ENCODE results near the gene CXCL12.

- TF ChIP-seq CTCF (IDR thresholded peaks at IDR 0.05; ENCODE audit: insufficient read depth, low read length) (no peak), POLR2AphosphoS5 (IDR thresholded peaks at IDR 0.05; ENCODE audit: low read depth) (no peak), SPI1 (IDR thresholded peaks at IDR 0.05; ENCODE audit: borderline replicate concordance, low read depth) (no peak)
Measured at GRCh38 chr10:44393834-44394547, 9.1 kb upstream of the CXCL12 start.
